ENCODE results near the gene CD247.

The CD247 gene

GRCh38 chr1:167541610-167542009 is 23.3 kb upstream of the CD247 start:
- DNase-seq: peak; percentile 68

- DNase-seq: no peak
Measured at GRCh38 chr1:167541003-167541402, 22.7 kb upstream of the CD247 start.

- DNase-seq: no peak
Measured at GRCh38 chr1:167538657-167539056, 20.3 kb upstream of the CD247 start.

- DNase-seq: peak; percentile 71
Measured at GRCh38 chr1:167533851-167534300, 15.5 kb upstream of the CD247 start.

- DNase-seq: no peak
Measured at GRCh38 chr1:167532964-167533824, 14.9 kb upstream of the CD247 start.

GRCh38 chr1:167532375-167532774 is 14.0 kb upstream of the CD247 start:
- DNase-seq: no peak

GRCh38 chr1:167529829-167530474 is 11.6 kb upstream of the CD247 start:
- peak; percentile 87 for DNase-seq

- no peak for DNase-seq
Measured at GRCh38 chr1:167528057-167528728, 9.9 kb upstream of the CD247 start.

- no peak for DNase-seq
Measured at GRCh38 chr1:167526667-167527383, 8.5 kb upstream of the CD247 start.

- no peak for DNase-seq
Measured at GRCh38 chr1:167524651-167525050, 6.3 kb upstream of the CD247 start.

GRCh38 chr1:167522246-167522645 is 3.9 kb upstream of the CD247 start:
- DNase-seq: no peak

- no peak for DNase-seq
Measured at GRCh38 chr1:167520711-167521206, 2.4 kb upstream of the CD247 start.

- DNase-seq: no peak
Measured at GRCh38 chr1:167517535-167518330, 596 bp downstream of the CD247 start.

- DNase-seq: no peak
Measured at GRCh38 chr1:167516404-167517388, 1.6 kb downstream of the CD247 start.

- no peak for DNase-seq
Measured at GRCh38 chr1:167515893-167516321, 2.4 kb downstream of the CD247 start.

GRCh38 chr1:167515461-167515860 is 2.9 kb downstream of the CD247 start:
- no peak for DNase-seq

- no peak for DNase-seq
Measured at GRCh38 chr1:167514288-167514687, 4.0 kb downstream of the CD247 start.

- DNase-seq: no peak
Measured at GRCh38 chr1:167512046-167512654, 6.2 kb downstream of the CD247 start.

- DNase-seq: no peak
Measured at GRCh38 chr1:167511374-167511986, 6.8 kb downstream of the CD247 start.

GRCh38 chr1:167510881-167511280 is 7.4 kb downstream of the CD247 start:
- DNase-seq: no peak

All from DMS79 treated with DMSO at 0.1 percent for 48 hours (cell line).